Measurements from ENCODE around the gene EDC4. TPM values are rescaled to one million over a fixed set of nuclear protein-coding genes. Genes with fewer than 3 reads are reported as not detected.

EDC4 gene
- total and polyA plus RNA-seq, 2 experiments from 2014 or later: 46.3 to 59.0 TPM

- Histone ChIP-seq H3K9me2 (replicated peaks; ENCODE audit: insufficient read depth) (no peaks in the 10 kb centered on the region), H4K20me1 (ENCODE audit: insufficient read depth, poor library complexity, severe bottlenecking) (peaks cover 4% of the 10 kb centered on the region), H3K9me3 (ENCODE audit: low read depth) (no peaks in the 10 kb centered on the region), H3K79me2 (peaks cover 20% of the 10 kb centered on the region), H3K4me3 (no peak overlapping the region), H2AFZ (no peak overlapping the region), H3K27me3 (no peaks in the 10 kb centered on the region), H3K36me3 (replicated peaks; ENCODE audit: insufficient read depth, low read depth) (no peaks in the 10 kb centered on the region), H3K4me1 (ENCODE audit: insufficient read depth) (peaks cover 3% of the 10 kb centered on the region), H3K27ac (no peak overlapping the region), H3K4me2 (no peak overlapping the region)
- TF ChIP-seq EZH2phosphoT487 (IDR thresholded peaks at IDR 0.05; ENCODE audit: low read depth, severe bottlenecking, unreplicated experiment) (no peak), CTCF (IDR thresholded peaks at IDR 0.05; ENCODE audit: poor library complexity) (no peak), EZH2 (IDR thresholded peaks at IDR 0.05; ENCODE audit: borderline replicate concordance) (no peak)
- 91% methylated on average over 5 of the region's 5 CpGs for whole genome bisulfite sequencing (ENCODE audit: low lambda C conversion rate, missing lambda C conversion rate)
- no peak for DNase-seq (ENCODE audit: low spot score)
These were observed 7.1 kb downstream of the EDC4 start for GRCh38 chr16:67879936-67880335.

- Histone ChIP-seq H3K9me2 (replicated peaks; ENCODE audit: insufficient read depth) (no peaks in the 10 kb centered on the region), H3K4me1 (ENCODE audit: insufficient read depth) (peaks cover 3% of the 10 kb centered on the region), H4K20me1 (ENCODE audit: insufficient read depth, poor library complexity, severe bottlenecking) (no peaks in the 10 kb centered on the region), H3K27me3 (no peaks in the 10 kb centered on the region), H3K4me2 (no peak overlapping the region), H2AFZ (no peak overlapping the region), H3K79me2 (peaks cover 13% of the 10 kb centered on the region), H3K9me3 (ENCODE audit: low read depth) (no peaks in the 10 kb centered on the region), H3K36me3 (replicated peaks; ENCODE audit: insufficient read depth, low read depth) (no peaks in the 10 kb centered on the region), H3K27ac (no peak overlapping the region), H3K4me3 (no peak overlapping the region)
- DNase-seq (ENCODE audit: low spot score): no peak
- 97% methylated on average over 13 of the region's 13 CpGs for WGBS (ENCODE audit: low lambda C conversion rate, missing lambda C conversion rate)
- no peak for TF ChIP-seq CTCF (IDR thresholded peaks at IDR 0.05; ENCODE audit: poor library complexity)
These were observed 7.7 kb downstream of the EDC4 start for GRCh38 chr16:67880584-67880983.

- TF ChIP-seq CTCF (IDR thresholded peaks at IDR 0.05; ENCODE audit: poor library complexity): no peak
- no peak for TF ChIP-seq EZH2 (IDR thresholded peaks at IDR 0.05; ENCODE audit: borderline replicate concordance)
- TF ChIP-seq EZH2phosphoT487 (IDR thresholded peaks at IDR 0.05; ENCODE audit: low read depth, severe bottlenecking, unreplicated experiment): no peak
- no peaks in the 10 kb centered on the region for H4K20me1 ChIP-seq (ENCODE audit: insufficient read depth, poor library complexity, severe bottlenecking)
- H3K9me2 ChIP-seq (replicated peaks; ENCODE audit: insufficient read depth): no peaks in the 10 kb centered on the region
- H3K27ac ChIP-seq: no peak overlapping the region
- H3K4me2 ChIP-seq: no peak overlapping the region
- H3K9me3 ChIP-seq (ENCODE audit: low read depth): no peaks in the 10 kb centered on the region
- H2AFZ ChIP-seq: no peak overlapping the region
- no peaks in the 10 kb centered on the region for H3K27me3 ChIP-seq
- H3K36me3 ChIP-seq (replicated peaks; ENCODE audit: insufficient read depth, low read depth): no peaks in the 10 kb centered on the region
- no peak overlapping the region for H3K4me3 ChIP-seq
- H3K79me2 ChIP-seq: peaks cover 2% of the 10 kb centered on the region
- 94% methylated on average over 20 of the region's 21 CpGs for WGBS (ENCODE audit: low lambda C conversion rate, missing lambda C conversion rate)
- H3K4me1 ChIP-seq (ENCODE audit: insufficient read depth): peaks cover 3% of the 10 kb centered on the region
- DNase-seq (ENCODE audit: low spot score): no peak
These were observed 8.8 kb downstream of the EDC4 start for GRCh38 chr16:67881621-67882161.

All from hepatocyte (in vitro differentiated cells).